GM12873 (cell line): ENCODE measurements around the gene GAB3.

ENCODE experiments used
- CTCF ChIP-seq: IDR thresholded peaks from 2 replicates; pipeline ENCODE4 v1.5.1; 2012; ENCODE audit warnings: low read depth, mild to moderate bottlenecking, moderate library complexity, low read length, control low read depth; ENCODE audit not compliant: insufficient read depth; ENCODE audit errors: missing control alignments

Gene GAB3

DNA sequence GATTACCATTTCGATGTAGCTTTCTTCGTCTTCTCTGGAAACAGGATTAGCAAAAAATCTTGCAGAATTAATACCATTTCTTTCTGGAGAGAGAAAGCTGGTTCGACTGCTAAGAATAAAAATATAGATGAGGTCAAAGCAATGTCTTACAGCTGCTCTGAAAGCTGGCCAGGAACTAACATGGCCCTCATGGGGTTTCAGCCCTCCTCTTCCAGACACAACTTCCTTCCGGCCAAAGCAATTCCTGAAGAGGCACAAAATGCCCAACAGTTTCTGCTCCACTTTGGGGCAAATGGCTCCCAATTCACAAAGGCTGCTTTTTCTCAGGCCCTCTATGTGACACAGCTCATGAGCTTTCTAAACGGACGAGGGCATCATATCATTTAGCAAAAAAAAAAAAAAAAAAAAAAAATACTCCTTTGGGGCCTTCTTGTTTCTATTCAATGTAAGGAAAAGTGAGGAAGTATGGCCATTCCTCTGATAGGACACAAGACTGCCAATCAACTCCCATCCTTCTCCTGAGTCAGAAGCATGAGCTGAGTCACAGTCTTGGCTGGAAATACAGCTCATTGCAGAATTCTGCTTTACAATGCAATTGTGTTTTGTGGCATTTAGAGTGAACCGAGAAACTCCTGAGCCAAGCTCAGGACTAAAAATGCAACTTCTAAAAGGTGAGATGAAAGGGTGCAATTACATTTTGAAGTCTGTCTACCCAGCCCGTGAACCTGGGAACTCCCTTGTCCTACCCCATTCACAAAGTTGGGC is 54.8 kb downstream of the GAB3 start:
- TF ChIP-seq CTCF: no peak

DNA sequence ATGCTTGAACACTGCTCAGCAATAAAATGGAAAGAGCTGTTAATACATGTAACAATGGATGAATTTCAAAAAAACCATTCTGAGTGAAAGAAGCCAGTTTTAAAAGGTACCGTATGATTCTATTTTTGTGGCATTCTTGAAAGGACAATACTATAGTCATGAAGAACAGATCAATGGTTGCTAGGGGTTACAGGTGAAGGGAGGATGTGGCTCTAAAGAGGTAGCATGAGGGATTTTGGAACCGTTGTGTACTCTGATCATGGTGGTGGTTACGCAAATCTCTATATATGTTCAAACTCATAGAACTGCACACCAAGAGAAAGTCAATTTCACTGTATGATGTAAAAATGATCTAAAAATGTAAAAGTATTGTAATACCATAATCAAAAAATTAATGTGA is 57.5 kb downstream of the GAB3 start:
- no peak for TF ChIP-seq CTCF

DNA sequence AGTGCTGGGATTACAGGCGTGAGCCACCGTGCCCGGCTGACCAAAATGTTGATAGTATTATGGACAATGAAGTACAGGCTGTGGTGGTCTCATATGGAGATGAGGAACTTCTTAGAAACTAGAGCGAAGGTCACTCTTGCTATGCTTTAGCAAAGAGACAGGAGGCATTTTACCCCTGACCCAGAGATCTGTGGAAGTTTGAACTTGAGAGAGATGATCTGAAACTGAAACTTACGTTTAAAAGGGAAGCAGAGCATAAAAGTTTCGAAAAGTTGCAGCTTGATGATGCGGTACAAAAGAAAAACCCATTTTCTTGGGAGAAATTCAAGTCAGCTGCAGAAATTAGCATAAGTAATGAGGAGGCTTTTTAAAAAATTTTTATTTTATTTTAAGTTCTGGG is 89.0 kb downstream of the GAB3 start:
- TF ChIP-seq CTCF: no peak

DNA sequence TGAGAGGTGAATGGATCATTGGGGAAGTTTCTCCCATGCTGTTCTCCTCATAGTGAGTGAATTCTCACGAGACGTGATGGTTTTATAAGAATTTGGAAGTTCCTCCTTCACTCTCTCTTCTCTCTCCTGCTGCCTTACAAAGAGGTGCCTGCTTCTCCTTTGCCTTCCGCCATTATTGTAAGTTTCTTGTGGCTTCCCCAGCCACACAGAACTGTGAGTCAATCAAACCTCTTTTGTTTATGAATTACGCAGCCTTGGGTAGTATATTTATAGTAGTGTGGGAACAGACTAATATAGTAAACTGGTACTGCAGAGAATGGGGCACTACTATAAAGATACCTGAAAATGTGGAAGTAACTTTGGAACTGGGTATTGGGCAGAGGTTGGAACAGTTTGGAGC is 89.7 kb downstream of the GAB3 start:
- no peak for TF ChIP-seq CTCF

DNA sequence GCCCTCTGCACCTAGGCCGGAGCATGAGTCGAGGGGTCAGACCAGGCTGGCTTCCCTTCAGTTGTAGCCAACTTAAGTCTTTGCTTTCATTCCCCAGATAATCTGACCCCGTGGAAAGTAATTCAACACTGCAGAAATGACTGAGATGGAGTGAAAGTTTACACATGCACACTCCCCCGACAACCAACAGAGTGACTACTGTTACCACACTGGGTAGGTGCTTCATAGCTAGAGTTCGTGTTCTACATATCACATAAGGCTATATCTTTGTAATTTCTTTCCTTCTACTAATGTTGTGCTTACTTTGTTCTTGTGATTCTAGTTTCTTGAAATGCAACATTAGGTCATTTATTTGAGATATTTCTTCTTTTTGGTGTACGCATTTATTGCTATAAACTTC is 90.3 kb downstream of the GAB3 start:
- no peak for TF ChIP-seq CTCF

- no peak for TF ChIP-seq CTCF
Measured at GRCh38 chrX:154658957-154659356, 91.9 kb downstream of the GAB3 start.

- TF ChIP-seq CTCF: no peak
Measured at GRCh38 chrX:154658187-154658586, 92.7 kb downstream of the GAB3 start.
